ENCODE results near the gene CTRB2. TPM values are rescaled to one million over a fixed set of nuclear protein-coding genes. Genes with fewer than 3 reads are reported as not detected.

Gene CTRB2
- total RNA-seq, 2 donors from 2014 or later: not detected

DNA sequence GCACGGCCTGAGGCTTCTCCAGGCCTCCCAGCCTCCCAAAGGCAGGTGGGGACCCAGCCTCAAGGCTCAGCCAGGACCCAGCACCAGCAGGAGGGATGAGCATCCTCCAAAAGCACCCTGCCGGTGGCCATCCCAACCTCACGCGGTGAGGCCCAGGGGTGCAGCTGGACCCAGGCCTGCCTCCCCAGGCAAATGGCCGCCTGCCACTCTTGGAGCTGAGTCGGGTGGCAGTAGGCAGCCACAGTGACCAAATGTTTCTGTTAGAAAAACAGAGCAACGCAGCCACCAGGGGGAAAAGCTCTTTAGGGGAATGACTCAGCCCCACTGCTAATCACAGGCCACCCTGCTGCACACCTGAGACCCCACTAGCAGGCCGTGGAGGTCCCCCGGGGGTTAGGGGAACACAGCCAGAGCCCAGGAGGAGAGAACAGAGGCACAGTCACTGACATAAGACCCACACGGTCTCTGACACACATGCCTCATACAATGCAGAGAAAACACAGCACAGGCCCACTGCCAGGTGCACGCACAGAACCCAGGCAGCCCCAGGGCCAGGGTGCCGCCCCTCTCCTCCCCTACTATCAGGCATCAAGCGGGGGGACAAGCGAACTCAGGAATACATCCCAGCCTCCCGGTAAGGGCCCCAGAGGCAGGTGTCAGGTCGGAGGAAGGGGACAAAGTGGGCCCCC lies 32.0 kb upstream of the CTRB2 start:
- peaks cover 0 to 79% of the 10 kb centered on the region in 2 donors for H3K4me1 ChIP-seq
- no peaks in the 10 kb centered on the region for H3K9me3 ChIP-seq
- H3K4me3 ChIP-seq: no peak overlapping the region
- DNase-seq (ENCODE audit: low spot score): no peak
- H3K36me3 ChIP-seq: peaks cover 36% of the 10 kb centered on the region
- TF ChIP-seq, protein P1, sequence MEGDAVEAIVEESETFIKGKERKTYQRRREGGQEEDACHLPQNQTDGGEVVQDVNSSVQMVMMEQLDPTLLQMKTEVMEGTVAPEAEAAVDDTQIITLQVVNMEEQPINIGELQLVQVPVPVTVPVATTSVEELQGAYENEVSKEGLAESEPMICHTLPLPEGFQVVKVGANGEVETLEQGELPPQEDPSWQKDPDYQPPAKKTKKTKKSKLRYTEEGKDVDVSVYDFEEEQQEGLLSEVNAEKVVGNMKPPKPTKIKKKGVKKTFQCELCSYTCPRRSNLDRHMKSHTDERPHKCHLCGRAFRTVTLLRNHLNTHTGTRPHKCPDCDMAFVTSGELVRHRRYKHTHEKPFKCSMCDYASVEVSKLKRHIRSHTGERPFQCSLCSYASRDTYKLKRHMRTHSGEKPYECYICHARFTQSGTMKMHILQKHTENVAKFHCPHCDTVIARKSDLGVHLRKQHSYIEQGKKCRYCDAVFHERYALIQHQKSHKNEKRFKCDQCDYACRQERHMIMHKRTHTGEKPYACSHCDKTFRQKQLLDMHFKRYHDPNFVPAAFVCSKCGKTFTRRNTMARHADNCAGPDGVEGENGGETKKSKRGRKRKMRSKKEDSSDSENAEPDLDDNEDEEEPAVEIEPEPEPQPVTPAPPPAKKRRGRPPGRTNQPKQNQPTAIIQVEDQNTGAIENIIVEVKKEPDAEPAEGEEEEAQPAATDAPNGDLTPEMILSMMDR (IDR thresholded peaks at IDR 0.05): peak in 1 of 2 donors; percentile 23
- peak overlapping the region; percentile 88 to 93 for H3K27ac ChIP-seq
- no peaks in the 10 kb centered on the region for H3K27me3 ChIP-seq

DNA sequence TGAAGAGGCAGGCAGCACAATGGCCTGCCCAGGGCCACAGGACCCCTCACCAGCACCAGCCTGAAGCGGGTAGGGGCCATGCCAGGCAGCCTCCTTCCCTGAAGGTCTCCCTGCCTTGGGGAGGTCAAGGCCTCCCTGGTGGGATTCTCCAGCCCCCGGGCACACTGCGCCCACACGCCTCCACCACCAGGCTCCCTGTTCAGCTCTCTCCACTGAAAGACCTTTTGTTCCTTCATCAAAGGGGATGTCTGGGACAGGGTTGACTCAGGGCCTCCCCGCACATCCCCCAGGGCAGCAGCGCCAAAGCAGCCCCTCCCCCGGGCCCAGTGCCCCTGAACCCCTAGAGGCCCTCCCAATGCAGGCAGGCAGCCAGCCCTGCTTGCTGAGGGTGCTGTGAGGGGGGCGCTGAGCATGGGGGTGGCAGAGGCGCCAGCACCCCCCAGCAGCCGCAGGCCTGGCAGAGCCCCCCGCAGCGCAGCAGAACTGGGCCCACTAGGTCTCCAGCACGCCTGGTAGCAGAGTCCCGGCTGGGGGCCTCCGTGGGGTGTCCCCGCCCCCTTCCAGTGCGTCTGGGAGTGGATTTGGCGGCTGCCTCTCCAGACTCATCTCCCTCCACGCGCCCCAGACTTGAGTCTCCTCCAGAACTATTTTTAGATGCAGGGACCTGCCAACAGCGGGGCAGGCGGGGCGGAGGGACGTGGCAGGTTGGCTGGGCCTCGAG lies 31.3 kb upstream of the CTRB2 start:
- Histone ChIP-seq H3K4me1 (peaks cover 0 to 79% of the 10 kb centered on the region in 2 donors), H3K27ac (peak overlapping the region; percentile 88 to 93), H3K9me3 (no peaks in the 10 kb centered on the region), H3K4me3 (peak overlapping the region in 1 of 2 donors; percentile 21), H3K27me3 (no peaks in the 10 kb centered on the region), H3K36me3 (peaks cover 40% of the 10 kb centered on the region)
- TF ChIP-seq, protein P1 (IDR thresholded peaks at IDR 0.05): no peak
- peak; percentile 86 for DNase-seq (ENCODE audit: low spot score)

DNA sequence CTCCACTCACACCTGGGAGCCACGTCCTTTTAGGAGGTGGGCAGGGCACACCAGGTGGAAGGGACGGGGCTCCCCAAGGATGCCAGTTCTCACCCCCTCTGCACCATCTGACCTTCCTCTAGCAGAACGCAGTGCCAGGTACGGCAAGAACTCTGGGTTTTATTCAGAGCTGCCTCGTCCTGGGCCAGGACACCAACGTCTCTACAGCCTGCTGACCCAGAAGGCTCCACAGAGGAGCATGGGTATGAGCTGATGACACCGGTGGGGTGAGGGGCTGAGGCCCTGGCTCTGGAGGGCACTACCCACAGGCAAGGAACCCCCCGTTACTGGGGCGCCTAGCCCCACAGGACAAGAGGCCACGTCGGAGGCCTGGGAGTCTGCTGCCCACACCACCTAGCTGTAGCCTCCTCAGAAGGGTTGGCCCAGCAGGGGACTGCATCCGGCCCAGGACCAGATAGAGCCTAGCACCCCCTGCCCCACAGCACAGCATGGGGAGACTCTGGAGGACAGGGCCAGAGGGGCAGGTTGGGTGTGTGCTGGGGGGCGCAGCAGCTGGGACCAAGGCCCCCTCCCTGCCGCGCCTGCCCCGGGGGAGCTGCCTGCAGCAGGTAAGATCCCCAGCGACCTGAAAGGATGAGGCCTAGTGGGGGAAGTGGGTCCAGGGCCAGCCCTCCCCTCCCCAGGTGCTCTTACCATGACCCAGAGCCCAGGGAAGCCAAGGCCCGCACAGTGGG lies 30.6 kb upstream of the CTRB2 start:
- Histone ChIP-seq H3K27ac (peak overlapping the region; percentile 88 to 93), H3K36me3 (peaks cover 44% of the 10 kb centered on the region), H3K4me1 (peaks cover 0 to 72% of the 10 kb centered on the region in 2 donors), H3K4me3 (no peak overlapping the region), H3K27me3 (no peaks in the 10 kb centered on the region), H3K9me3 (no peaks in the 10 kb centered on the region)
- no peak for DNase-seq (ENCODE audit: low spot score)
- TF ChIP-seq, protein P1 (IDR thresholded peaks at IDR 0.05): no peak

DNA sequence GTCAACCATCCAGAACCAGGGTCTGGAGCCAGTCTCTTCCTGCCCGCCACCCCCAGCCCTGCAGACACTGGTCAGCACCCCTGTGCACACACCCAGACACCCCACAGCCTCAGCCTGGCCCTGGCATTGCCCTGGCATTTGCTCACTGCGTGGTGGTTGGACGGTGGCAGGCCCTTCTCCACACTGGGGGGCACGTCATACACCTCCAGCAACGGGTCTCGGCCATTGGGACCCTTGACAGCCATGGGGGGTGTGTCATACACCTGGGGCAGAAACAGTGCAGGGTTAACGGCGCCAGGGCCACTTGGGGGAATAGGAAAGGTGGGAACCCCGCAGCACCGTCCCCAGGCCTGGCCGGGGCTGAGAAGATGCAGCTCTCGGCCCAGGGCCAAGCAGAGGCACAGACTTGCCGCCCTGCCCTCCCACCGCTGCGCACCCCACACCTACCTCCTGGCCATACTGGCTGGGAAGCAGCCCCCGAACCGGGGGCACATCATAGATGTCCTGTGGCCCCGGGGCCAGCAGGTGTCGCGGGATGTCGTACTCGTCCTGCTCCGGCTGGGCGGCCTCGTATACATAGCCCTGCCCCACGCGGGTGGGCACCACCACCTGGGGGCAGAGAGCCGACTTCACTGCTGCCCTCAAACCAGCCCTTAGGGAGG lies 29.9 kb upstream of the CTRB2 start:
- TF ChIP-seq, protein P1 (IDR thresholded peaks at IDR 0.05): no peak
- Histone ChIP-seq H3K9me3 (no peaks in the 10 kb centered on the region), H3K27me3 (no peaks in the 10 kb centered on the region), H3K4me1 (peaks cover 0 to 68% of the 10 kb centered on the region in 2 donors), H3K27ac (peak overlapping the region; percentile 88 to 93), H3K4me3 (no peak overlapping the region), H3K36me3 (peaks cover 39% of the 10 kb centered on the region)
- DNase-seq (ENCODE audit: low spot score): no peak

DNA sequence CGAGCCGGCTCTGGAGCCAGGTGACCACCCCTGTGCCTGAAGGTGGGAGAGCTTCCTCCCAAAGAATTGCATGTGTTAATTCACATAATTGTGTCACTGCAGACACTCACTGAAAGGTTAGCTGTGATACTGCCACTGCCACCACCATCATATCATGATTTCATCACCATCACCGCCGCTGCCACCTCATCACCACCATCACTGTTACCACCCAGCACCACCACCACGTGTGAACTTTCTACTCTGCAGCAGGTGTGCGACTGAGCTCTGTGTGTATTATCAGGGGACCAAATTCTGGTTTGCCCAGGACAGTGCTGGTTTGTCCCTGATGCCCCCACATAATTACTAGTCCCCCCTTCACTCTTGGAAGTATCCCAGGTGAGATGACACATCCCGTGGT lies 29.3 kb upstream of the CTRB2 start:
- peak overlapping the region in 1 of 2 donors; percentile 93 for H3K27ac ChIP-seq
- H3K27me3 ChIP-seq: no peaks in the 10 kb centered on the region
- peaks cover 32% of the 10 kb centered on the region for H3K36me3 ChIP-seq
- no peaks in the 10 kb centered on the region for H3K9me3 ChIP-seq
- peaks cover 0 to 63% of the 10 kb centered on the region in 2 donors for H3K4me1 ChIP-seq
- TF ChIP-seq, protein P1 (IDR thresholded peaks at IDR 0.05): no peak
- no peak overlapping the region for H3K4me3 ChIP-seq
- no peak for DNase-seq (ENCODE audit: low spot score)

All from right atrium auricular region (tissue), 2 donors.